KBM-7 (cell line): ENCODE results near the gene OLFML1.

Experiments
- DNase-seq: peaks from one replicate; pipeline ENCODE4 v3.0.0-alpha.2; 2015
- in situ Hi-C: fragments of 300-500 bp; cut with MboI; formaldehyde crosslinking; loops from 2 replicates; pipeline ENCODE4 v1.14.3; 2020; ENCODE audit warnings: low sequenced_read_pairs, low pct_unique_long_range_greater_than_20kb, mixed read lengths

The OLFML1 gene

DNA sequence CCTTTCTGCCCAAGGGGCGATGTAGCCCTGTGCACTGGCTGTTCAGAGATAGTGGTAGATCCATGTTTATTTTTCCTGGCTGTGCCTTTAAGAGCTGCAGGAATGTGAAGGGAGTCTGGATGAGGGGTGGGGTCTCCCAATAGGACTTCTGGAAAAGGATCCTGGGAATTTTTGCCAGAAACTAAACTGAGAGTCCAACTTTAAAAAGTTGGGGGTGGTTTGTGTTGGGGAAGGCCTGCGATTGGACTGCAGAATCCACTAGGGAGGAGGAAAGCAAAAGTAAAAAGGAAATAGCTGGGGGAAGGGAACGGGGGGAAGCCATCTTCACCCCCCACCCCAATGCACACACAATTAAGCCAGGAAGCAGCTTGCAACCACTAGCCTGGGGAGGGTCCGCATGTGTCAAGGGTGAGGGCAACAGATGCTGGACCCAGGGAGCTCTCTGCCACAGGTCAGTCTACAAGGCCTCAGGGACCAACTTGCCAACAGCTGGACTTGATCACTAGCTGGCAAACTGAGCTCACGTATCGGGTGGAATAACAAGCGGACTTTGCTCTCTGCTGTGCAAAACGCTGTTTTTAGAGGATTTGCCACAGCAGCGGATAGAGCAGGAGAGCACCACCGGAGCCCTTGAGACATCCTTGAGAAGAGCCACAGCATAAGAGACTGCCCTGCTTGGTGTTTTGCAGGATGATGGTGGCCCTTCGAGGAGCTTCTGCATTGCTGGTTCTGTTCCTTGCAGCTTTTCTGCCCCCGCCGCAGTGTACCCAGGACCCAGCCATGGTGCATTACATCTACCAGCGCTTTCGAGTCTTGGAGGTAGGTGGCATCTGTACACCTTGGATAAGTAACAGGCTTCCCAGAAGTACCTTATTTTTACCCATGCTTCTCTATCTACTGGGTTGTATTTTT is at the start of gene OLFML1:
Gene OLFML1 (plus strand): TSS at position 321 of the 912 bp plus-strand sequence. CDS start 370 bp downstream, at position 691.
- in situ Hi-C loops: no loop called here

DNA sequence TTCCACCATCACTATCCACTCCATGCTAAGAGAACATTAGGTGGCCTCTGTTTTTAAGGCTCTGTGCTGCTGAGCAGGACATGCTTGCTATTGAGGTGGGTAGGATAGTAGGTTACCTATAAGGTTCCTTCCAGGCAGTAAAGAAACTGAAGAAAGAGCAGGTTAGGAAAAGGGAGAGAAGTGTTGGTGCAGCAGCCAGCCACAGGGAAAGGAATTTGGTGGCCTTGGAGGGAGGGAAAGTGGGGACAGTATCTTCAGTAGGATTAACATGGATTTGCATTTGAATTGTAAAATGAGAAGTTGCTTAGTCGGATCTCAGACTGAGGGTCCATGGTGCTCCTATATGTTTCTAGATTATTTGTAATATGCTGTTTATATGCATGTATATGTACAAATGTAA is 49.2 kb upstream of the OLFML1 start:
- in situ Hi-C loops: no loop called here
- no peak for DNase-seq

More for the DNA sequence above, at the start of gene OLFML1:
- no peak for DNase-seq

DNA sequence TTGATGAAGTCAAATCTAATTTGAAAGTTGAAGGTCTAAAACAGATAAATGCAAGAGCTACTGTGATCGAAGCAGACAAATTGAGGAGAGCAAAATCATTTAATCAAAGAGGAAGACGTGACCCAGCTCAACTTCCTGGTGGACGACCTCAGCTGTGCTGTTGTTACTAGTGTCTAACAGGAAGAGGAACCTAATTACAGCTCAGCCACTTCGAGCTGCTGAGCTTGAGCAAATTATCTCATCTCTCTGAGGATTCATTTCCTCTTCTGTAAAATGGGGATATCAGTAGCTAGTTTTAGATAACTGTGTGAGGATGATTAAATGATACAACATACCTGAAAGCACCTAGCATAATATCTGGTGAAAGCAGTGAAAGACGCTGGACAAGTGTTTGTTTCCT is 48.6 kb upstream of the OLFML1 start:
- DNase-seq: peak; percentile 58
- in situ Hi-C loops: no loop called here

DNA sequence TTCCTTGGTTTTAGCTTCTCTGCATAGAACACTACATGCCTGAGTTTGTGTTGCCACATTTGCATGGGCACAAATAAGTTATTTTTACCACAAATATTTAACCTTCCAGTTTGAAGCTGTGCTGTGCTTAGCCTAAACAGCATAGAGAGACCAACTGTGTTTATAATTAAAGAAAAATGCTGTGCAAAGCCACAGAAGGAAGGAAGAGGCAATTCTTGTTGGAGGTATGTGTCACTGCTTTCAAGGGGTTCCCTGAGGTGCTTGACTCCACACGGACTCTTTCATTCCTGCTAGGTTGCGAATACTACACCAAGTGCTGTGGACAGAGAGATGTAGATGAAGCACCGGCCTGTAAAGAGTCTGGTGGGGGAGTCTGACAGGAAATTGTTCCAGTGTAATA is 47.6 kb upstream of the OLFML1 start:
- DNase-seq: no peak

DNA sequence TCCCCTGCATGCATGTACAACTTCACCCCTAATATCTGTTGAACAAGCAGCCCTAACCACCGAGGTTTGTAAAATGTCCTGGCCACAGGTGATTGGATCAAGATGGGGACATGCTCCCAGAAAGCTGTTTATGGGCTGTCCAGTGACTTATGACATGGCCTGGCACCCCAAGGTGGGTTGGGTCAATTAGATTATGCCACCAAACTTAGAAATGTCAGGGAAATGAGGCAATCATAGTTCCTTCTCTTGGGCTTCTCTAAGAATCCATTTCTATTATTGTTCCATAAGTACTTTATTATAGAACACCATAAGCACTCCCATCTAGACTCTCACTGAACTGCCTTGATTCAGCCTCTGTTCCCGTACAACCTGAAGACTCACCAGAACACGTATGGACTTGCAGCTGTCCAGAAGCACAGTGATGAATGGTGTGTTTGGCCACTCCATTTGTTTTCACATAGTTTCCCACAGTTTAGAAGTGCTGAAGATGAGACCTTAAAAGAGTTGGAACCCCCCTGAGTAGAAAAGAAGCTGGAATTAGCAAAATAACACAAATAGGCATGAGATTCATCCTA is 45.5 kb upstream of the OLFML1 start:
- DNase-seq: no peak
- in situ Hi-C loops: no loop called here

More for the DNA sequence above, 47.6 kb upstream of the OLFML1 start:
- in situ Hi-C loops: no loop called here

DNA sequence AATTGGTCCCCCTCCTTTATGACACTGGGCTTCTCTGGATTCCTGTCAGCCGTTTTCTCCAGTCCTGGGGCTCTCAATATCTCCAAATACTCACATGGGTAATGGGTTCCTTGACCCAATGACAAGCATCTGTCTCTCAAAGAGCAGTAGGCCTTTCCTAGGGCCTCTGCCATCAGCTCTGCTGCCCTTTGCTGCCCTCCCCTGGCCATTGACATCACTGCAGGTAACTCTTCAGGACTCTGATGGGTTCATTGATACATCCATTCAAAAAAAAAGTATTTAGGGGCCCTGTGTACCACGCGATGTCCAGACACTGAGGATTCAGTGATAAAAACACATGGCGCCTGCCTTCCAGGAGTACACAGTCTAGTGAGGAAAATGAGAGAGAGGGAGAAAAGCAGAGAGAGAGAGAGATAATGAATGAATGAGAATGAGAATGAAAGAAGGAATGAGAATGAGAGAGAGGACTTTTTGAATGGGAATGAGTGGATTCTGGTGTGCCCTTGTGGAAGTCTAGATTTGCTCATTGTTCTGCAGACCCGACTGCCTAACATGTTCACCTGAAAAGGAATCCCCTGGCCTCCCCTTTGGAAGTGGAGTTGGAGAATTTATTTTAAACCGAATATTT is 42.6 kb upstream of the OLFML1 start:
- in situ Hi-C loops: no loop called here

DNA sequence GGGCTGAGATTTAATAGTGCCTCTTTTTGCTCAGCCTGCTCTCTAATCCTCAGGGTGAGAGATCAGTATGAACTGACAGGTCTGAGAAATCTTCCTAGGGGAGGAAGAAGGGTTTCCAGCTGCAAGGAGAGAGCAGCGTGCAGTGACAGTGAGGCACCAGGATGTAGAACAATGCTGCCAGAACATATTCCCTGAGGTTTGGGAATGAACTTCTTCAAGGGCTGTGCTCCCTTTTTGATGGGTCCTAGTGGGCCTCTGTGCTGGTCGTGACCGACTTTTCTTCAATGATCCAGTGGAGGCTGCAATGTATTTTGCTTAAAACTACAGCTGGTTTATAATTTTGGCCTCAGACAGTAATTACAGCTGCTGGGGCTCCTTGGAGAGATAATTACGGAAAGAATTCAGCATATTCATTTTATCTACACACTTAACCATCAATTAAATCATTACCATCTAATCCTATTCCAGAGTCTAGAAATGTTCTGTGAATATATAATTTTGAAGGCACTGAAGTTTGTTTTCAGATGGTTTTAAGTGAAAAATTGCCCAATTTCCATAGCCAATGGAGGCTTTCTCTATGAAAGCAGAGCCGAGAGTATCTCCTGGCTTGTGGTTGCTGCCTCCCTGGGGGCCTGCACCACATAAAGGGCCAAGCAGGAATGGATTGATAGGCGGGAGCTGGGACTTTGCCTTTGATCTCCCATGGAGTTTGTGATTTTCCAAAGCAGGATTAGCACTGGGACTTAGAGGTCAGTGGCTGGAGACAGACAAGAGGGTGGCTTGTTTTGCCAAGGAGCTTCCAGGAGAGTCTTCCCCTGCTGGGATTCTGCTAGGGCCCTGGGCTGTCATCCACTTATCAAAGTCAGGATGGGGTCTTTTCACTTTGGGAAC is 41.0 kb upstream of the OLFML1 start:
- in situ Hi-C loops: no loop called here

More for the DNA sequence above, 42.6 kb upstream of the OLFML1 start:
- DNase-seq: peak; percentile 64

DNA sequence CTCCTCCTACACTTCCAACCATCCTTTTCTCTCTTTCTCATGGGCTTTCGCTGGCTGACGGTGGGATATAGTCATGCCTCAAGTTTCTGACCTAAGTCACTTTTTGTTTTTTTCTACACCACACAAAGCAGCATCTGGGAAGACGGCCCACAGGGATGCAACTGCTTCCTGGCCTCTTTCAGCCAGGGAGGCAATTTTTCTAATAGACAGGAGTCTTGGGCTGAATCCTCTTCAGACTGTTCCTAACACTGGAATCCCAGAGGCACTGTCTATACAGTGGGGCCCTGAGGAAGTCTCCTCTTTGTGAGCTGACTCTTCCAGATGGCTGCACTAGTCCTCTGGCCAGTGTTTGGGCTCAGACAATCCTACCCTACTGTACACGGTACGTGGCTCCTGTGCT is 39.7 kb upstream of the OLFML1 start:
- DNase-seq: no peak
- in situ Hi-C loops: no loop called here

More for the DNA sequence above, 41.0 kb upstream of the OLFML1 start:
- DNase-seq: no peak

DNA sequence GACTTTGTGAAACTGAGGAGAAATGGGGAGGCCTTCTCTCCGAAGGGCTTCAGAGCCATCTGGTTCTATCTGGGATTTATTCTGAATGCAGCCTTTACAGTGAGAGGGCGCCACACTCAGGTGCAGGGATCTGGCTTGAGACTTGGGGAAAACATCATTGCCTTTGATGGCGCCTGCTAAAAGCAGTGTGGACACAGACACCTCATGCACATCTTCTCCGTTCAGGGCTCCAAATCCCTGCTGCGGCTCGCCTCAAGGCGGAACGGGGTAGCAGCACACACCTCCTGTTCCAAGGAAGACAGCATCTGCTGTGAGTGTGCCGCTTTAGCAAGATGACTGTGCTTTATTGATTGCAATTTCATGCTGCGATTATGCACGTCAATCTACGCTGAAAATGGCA is 37.1 kb upstream of the OLFML1 start:
- DNase-seq: no peak
- in situ Hi-C loops: no loop called here

DNA sequence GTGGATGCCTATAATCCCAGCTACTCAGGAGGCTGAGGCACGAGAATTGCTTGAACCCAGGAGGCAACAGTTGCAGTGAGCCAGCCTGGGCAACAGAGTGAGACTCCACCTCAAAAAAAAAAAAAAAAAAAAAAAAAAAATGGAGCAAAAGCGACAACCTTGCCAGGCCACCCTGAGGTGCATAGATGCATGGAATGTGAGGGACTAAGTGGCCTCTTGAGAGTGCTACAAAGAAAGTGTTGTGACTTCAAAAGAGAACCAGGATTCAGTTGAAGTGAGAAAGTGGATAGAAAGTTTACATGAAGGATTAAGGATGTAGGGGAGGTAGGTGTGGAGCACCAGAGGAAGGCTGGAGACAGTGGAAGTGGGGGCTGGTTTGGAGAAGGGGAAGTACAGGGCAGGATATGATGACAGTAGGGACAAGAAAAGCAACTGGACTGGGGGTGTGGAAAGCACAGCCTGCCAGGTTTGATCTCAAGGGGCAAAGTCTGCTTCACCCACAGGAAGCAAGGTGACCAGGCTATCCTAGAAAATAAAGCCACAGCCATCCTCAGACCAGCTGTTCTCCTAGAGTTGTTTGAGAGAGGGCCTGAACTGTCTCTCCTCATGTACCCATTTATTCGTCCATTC is 36.0 kb upstream of the OLFML1 start:
- peak; percentile 27 for DNase-seq
- in situ Hi-C loops: no loop called here

DNA sequence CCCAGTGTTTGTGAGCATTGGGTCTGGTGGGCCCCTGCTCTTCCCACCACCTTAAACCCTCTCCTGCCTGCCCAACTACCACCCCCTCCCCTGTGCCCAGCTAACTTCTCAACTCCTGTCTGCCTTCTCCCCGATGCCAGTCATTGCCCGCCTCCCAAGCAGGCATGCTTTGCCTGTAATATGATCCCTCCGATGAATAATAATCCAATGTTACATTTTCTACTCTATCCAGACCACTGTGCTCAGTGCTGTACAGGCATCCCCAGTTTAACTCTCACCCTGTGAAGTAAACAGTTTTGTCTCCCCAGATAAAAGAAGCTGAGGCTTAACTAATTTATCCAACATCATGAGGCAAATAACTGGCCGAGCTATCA is 35.5 kb upstream of the OLFML1 start:
- in situ Hi-C loops: no loop called here
- DNase-seq: no peak

DNA sequence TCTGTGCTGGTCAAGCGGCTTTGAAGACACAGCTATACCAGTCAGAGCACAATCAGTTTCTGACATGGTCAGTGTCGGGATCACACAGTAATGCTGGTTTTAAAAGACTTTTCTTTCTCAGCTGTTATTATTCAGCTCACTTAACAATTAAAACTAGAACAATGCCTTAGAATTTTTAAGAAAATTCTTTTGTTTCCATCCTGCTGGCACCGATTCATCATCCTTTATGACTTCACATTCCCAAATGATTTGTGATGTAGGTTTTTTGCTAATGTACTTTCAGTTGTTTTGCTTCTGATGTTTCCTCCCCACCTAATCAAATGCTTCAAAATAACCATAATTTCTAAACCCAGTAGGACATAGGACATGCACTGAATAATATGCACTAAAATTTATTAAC is 34.5 kb upstream of the OLFML1 start:
- in situ Hi-C loops: no loop called here
- DNase-seq: no peak

DNA sequence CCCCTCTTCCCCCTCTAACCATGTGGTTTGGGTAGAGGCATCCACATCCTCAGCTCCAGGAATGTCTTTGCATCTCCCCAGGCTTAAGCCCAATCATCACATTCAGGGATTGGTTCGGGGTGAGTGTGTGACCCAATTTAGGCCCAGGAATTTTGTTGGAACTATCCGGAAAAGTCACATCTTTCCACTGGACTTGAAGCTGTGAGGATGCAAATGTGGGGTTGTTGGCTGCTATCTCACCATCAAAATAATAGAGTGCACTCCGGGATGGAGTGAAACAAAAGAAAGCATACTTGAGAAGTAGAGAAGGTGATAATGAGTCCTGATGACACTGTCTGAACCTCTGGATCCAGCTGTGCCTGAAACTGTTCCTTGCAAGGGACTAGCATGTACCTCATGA is 33.8 kb upstream of the OLFML1 start:
- no peak for DNase-seq
- in situ Hi-C loops: no loop called here

DNA sequence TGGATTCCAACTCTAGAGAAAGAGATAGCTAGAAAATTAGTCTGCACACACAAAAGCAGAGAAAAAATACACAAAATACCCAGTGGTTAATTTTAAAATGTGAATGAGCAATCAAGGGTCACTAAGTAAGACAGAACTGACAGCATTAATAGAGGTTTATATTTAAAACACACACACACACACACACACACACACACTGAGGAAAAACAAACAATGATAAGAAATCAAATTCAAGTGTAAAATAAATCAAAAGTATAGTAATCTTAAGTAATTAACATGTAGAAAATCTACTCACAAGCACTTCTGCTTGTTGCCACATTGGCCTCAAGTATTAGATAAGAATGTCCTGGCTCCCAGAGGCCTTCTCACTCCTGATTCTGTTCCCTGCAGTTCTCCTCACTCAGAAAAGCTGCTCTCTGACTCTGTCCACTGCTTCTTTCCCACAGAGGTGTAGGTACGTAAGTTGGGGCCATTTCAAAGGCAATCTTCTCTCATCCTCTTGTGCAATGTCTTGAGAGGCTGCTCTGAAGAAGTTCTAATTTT is 33.3 kb upstream of the OLFML1 start:
- in situ Hi-C loops: no loop called here
- DNase-seq: no peak

DNA sequence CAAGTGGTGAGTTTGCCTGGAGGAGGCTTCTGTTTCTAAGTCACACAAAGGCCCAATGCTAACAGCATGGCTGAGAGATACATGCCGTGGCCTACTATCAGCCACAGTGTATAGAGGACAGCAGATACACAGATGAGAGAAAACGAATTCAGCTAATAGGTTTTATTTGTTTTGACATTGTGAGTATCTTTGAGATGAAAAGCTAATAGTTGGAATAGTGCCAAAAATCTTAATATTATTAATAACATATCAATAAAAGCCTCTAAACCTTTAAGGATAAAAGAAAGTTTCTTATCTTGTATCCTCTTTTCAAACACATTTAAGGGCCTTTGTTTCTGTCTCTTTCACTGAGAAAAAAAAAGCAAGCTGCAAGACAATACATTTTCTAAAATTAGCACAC is 30.5 kb upstream of the OLFML1 start:
- in situ Hi-C loops: no loop called here

DNA sequence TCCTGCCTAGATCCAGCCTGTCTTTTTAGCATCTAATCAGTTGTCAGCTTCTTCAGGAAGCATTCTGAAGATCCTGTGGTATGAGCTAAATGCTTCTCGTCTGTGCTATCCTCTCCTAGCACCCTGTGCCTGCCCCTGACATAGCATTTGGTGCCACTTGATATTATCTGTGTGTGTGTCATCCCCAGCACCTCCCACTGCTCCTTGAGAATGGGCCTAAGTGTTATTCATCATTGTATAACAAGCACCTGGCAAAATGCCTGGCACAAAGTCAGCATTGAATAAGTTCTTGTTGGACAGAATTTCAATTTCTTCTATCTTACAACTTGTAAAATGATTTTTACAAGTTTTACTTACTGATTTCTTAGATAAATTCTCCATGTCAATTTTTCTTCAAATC is 28.1 kb upstream of the OLFML1 start:
- no peak for DNase-seq
- in situ Hi-C loops: no loop called here

More for the DNA sequence above, 30.5 kb upstream of the OLFML1 start:
- no peak for DNase-seq

DNA sequence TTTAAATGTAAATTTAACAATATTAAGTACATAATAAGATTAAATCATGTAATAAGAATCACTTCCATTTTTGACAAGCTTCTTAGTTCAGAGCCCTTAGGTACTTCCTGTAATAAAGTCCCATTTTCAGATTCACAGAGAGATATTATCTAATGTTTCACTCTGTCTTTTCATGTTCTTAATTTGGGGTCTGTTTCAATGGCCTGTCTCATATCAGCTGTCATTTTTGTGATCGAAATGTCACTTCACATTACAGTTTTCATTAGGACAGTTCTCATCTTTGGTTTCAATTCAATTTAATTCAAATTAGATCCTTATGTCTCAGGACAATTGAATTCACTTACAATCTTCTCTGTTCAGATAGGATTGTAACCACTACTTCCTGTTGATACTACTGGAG is 22.6 kb upstream of the OLFML1 start:
- no peak for DNase-seq
- in situ Hi-C loops: no loop called here

DNA sequence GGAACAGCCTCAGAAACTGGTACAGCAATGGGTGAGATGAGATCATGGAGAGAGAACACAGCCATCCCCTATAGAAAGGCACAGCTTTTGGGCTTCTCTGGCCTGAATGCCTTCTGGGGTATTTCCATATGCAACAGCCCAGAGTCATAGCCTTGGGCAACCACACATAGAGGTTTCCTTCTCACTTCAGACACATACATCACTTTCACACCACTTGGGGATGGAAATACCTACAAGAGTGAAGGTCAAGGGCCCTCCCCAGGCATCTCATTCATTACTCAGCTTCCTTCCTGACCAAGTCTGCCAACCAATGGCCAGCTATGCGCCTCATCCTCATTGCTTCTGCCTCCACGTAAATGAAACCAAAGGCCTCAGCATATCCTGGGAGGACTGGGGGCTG is 17.7 kb upstream of the OLFML1 start:
- no peak for DNase-seq
- in situ Hi-C loops: no loop called here
